ENCODE measurements around the gene DNAJC11. TPM values are rescaled to one million over a fixed set of nuclear protein-coding genes. Genes with fewer than 3 reads are reported as not detected.
"Not testable (repeated sequence)": the region's sequence is repeated elsewhere in the genome, so short reads cannot be mapped to it uniquely, and the experiment has no call there.

The DNAJC11 gene
- total RNA-seq, 1 donor from 2014 or later: 42.4 TPM

DNA sequence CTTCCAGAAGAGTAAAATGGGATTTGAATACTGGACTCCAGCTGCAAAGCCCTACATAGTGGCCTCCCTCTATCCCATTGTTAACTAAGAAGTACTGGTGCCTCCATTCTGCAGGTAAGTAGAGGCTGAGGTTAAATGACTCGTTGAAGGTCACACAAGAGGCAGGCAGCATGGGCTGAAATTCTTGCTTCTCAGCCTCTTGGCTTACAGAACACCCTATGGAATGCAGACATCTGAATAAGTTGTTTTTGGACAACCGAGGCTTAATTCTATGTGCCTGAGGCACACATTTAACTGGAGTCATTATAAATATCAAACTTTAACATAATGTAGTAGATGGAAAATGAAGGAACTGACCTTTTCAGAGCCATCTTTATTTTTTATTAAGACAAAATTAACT is 5.7 kb downstream of the DNAJC11 start:
- no peak for DNase-seq (ENCODE audit: low spot score)

DNA sequence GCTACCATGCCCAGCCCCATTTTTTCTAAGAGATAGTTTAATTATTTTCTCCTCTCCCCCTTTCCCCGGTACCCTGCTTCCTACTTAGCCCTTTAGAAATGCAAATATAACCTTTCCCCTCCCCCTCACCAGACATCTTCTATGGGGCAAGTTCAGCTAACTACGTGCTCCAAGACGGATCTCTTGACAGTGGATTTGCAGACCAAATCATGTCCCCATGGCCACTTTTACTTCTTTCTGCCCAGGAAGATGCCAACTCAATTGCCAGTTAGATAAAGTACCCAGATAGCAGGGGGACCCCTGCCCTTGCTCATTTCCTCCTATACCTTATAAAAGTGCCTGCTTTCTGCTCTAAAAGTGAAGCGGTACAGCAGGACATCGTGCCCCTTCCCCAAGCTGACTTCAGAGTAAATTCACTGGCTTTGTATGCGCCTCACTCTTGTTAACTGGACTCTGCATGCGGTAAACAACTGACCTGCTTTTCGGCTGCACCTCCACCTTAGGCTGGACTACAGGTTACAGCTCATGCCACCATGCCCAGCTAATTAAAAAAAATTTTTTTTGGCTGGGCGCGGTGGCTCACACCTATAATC is 7.4 kb downstream of the DNAJC11 start:
- DNase-seq (ENCODE audit: low spot score): peak; percentile 24

GRCh38 chr1:6692956-6693355 is 8.7 kb downstream of the DNAJC11 start:
- peak; percentile 16 for DNase-seq (ENCODE audit: low spot score)

- peak; percentile 4 for DNase-seq (ENCODE audit: low spot score)
These were observed 10.1 kb downstream of the DNAJC11 start for GRCh38 chr1:6691507-6691906.

DNA sequence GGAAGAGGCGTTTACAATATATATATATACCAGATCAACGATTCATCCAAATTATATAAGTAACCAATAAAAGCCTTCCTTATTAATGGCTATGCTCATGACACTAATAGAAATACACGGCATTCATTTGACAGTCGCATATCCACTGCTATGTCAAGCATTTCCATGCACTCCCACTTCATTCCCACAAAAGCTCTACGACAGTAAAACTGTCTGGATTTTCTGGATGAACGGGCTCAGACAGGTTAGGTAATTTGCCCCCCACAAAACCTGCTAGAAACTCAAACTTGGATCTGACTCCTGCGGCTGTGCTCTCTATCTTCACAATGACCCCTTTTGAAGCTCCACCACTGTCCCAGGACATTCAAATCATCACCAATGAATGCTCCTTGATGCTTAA is 11.4 kb downstream of the DNAJC11 start:
- no peak for DNase-seq (ENCODE audit: low spot score)

GRCh38 chr1:6688757-6689156 is 12.9 kb downstream of the DNAJC11 start:
- DNase-seq (ENCODE audit: low spot score): peak; percentile 14

DNA sequence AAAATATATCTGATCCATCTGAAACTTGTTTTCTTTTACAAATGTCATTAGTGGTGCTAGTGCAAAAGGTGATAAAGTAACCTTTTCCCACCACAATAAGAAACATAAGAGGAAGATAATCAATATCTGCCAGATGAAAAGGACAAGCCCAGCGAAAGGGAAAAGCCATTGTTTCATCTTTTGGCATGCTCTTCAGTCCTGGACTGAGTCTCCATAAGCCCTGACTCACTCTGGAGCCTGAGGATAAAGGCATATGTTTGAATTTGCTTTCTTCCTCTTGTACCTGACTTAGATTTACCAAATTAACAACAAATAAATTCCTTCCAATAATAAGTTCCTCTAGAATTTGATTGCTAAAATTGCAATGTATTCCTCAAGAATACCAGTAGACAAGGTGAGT is 13.6 kb downstream of the DNAJC11 start:
- no peak for DNase-seq (ENCODE audit: low spot score)

DNA sequence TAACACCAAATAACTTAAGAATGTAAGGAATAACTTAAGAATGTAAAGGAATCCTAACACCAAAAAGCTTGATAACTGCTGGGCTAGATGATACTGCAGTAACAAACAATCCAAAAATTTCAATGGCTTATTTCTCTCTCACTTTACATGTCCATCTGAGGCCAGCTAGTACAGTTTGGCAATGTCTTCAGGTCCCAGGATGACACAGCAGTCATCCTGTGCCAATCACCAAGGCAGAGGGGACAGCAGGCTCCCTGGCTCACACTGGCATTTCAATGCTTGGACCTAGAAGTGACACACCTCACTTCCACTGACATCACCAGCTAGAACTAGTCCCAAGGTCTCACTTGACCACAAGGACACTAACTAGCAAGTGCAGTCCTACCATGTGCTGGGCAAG is 15.3 kb downstream of the DNAJC11 start:
- DNase-seq (ENCODE audit: low spot score): peak; percentile 30

GRCh38 chr1:6685381-6685780 is 16.2 kb downstream of the DNAJC11 start:
- peak; percentile 2 for DNase-seq (ENCODE audit: low spot score)

- peak; percentile 1 for DNase-seq (ENCODE audit: low spot score)
These were observed 18.2 kb downstream of the DNAJC11 start for GRCh38 chr1:6683434-6683833.

- no peak for DNase-seq (ENCODE audit: low spot score)
These were observed 25.7 kb downstream of the DNAJC11 start for GRCh38 chr1:6675941-6676340.

DNA sequence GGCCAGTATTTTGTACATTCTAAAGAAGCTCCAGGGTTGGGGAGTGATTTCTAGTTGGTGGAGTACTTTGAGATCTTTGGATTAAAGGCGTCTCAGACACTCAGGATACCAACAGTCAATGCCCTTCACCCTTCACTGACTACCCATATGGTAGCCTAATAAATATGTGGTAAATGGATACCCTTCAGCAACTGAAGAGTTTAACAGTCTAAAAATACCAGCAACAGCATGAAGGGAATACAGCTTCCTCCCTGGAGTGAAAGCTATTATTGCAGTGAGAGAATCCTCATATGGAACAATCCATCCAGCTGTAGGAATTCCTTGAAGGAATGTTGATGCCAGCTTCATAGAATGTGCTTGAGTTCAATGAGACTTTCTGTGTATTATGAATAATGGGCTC is 26.8 kb downstream of the DNAJC11 start:
- DNase-seq (ENCODE audit: low spot score): no peak

DNA sequence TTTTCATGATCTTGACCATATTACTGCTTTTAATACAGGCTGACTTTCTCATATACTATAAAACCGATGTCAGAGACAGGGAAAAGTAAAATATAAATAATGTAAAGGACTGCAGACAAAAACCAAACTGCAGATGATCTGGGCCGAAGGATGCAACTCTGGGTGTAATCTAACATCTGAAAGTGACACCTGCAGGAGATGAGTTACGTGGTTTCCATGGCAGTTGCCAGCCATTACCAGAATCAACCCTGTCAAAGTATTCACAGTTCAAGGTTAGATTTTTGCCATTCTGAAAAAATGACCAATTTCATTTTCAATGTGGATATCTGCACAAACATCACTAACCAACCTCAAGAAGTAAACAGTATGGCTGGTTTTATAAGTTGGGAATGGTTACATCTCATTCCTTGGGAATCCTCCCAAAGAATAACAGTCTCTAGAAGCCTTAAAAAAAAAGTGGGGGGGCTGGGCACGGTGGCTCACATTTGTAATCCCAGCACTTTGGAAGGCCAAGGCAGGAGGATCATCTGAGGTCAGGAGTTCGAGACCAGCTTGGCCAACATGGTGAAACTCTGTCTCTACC is 27.7 kb downstream of the DNAJC11 start:
- peak; percentile 2 for DNase-seq (ENCODE audit: low spot score)

GRCh38 chr1:6672558-6672957 is 29.1 kb downstream of the DNAJC11 start:
- peak; percentile 28 for DNase-seq (ENCODE audit: low spot score)

GRCh38 chr1:6668503-6668902 is 33.1 kb downstream of the DNAJC11 start:
- no peak for DNase-seq (ENCODE audit: low spot score)

GRCh38 chr1:6667139-6667538 is 34.5 kb downstream of the DNAJC11 start:
- DNase-seq (ENCODE audit: low spot score): no peak

DNA sequence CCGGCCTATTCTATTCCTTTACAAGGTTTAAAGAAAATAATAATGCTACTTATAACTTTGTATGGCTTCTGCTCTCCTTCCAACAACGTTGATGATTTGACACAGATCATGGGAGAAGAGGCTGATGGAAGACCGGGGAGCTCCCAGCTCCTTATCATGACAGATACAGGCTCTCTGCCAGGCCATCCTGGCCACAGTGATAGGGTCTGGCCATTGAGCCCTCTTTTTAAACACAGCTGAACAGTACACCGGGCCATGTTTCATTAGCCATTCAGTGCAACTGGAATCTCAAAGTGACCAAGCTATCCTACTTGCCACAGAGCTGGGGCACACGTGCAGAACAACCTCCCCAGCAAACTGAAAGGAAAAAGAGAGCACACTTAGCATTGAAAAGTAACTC is 34.9 kb downstream of the DNAJC11 start:
- peak; percentile 45 for DNase-seq (ENCODE audit: low spot score)

GRCh38 chr1:6662468-6662867 is 39.1 kb downstream of the DNAJC11 start:
- not testable (repeated sequence) for DNase-seq (ENCODE audit: low spot score)

DNA sequence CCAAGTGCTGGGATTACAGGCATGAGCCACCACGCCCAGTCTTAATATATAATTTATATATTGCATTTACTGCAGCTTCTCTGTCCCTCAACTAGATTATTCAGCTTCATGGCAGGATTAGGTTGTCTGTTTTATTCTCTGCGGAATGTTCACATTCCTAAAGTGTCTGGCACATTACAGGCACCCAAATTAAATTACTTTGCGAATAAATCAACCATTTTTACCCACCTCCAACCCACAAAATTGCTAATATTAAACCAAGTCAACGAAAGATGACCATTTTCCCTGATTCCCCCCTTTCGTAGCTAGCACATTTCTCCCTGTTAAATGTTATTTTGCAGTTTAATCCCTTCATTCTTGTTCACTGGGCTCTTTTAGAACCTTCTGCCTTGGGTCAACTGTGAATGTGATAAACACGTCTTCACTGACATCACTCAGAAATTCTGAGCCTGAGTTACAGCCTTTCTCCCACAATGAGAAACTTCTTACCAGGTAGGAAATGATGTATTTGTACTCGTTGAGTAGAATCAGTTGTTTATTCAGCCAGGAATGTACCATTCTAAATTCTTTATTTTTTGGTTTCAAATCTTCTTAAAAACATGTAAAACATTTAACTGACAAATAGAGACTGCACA is 41.1 kb downstream of the DNAJC11 start:
- DNase-seq (ENCODE audit: low spot score): no peak

DNA sequence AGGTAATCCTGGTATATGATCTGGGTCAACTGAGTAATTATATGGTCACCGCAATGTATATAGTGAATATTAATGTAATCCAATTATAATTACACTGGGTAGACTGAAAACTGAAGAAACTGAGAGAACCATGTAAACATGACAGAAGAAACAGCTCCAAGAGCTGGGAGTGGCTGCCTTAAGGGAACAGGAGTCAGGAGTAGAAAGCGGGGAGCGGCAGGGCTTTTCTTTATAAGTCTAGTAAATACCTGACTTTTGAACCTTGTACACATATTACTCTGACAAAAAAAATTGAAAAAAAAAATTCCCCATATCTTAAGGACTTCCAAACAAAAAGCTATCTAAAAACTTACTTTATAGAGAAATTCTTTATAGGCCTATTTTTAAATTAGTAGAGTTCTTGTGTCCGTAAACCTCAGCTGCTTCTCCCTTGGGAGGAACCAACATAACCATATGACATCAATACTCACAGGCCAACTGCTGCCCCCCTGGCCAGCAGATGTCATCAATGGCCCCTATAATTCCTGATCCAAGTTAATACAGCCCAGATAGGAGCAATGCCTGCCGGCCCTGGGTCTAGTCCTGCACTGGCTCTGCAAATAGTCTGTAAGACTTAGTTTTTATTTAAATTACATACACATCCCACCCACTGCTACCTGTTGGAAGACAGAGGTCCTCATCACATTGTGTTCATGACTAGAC is 43.1 kb downstream of the DNAJC11 start:
- no peak for DNase-seq (ENCODE audit: low spot score)

GRCh38 chr1:6657138-6657537 is 44.5 kb downstream of the DNAJC11 start:
- DNase-seq (ENCODE audit: low spot score): no peak
